Omental fat pad (tissue), 4 donors: Measurements from ENCODE around the gene AKAP1. TPM values are rescaled to one million over a fixed set of nuclear protein-coding genes. Genes with fewer than 3 reads are reported as not detected.

Experiments used
- ATAC-seq: fragments of 150-250 bp; one replicate; pipeline ENCODE4 v1.9.1; 2016; ENCODE audit warnings: mild to moderate bottlenecking, moderate library complexity; ENCODE audit not compliant: low FRiP score
- DNase-seq: peaks from one replicate; pipeline ENCODE4 v3.0.0-alpha.2; 2019; ENCODE audit warnings: low spot score
- CTCF ChIP-seq, 3 donors: fragments of 450-650 bp; IDR thresholded peaks; one replicate each; pipeline ENCODE4 v1.5.1; 2016 to 2017; ENCODE audit warnings: antibody characterized with exemption in 3 of 3, mild to moderate bottlenecking in 3 of 3, moderate library complexity in 2 of 3
- total RNA-seq, 4 donors: library from RNA; depleted of rRNA; stranded (reverse); fragments of >200 nt; gene quantifications; one replicate each; pipeline ENCODE4 v1.1.0, GENCODE V29; 2016

The AKAP1 gene
- total RNA-seq, result 10 to 100 TPM; 29.4 to 89.0 (median 36.1) TPM

GRCh38 chr17:57084802-57085447, at the start of gene AKAP1:
TSS of gene AKAP1 (plus strand) at chr17:57085246. CDS start at chr17:57105465, 20,219 bp downstream.
- ATAC-seq (peak; percentile 98), DNase-seq (peak; percentile 80)
- TF ChIP-seq CTCF (IDR thresholded peaks at IDR 0.05), result no peak

- DNase-seq, result no peak
- no peak for TF ChIP-seq CTCF (IDR thresholded peaks at IDR 0.05)
- ATAC-seq, result peak; percentile 63
These were observed 49.0 kb upstream of the AKAP1 start for GRCh38 chr17:57035971-57036481.

- ATAC-seq, result no peak
- TF ChIP-seq CTCF (IDR thresholded peaks at IDR 0.05), result no peak
- DNase-seq, result no peak
These were observed 47.6 kb upstream of the AKAP1 start for GRCh38 chr17:57037411-57037810.

GRCh38 chr17:57038486-57038885, 46.6 kb upstream of the AKAP1 start:
- no peak for TF ChIP-seq CTCF (IDR thresholded peaks at IDR 0.05)
- DNase-seq (no peak), ATAC-seq (no peak)

- no peak for TF ChIP-seq CTCF (IDR thresholded peaks at IDR 0.05)
- no peak for ATAC-seq
- DNase-seq, result no peak
These were observed 44.5 kb upstream of the AKAP1 start for GRCh38 chr17:57040571-57040970.

GRCh38 chr17:57043276-57043675, 41.8 kb upstream of the AKAP1 start:
- ATAC-seq (no peak), DNase-seq (no peak)
- TF ChIP-seq CTCF (IDR thresholded peaks at IDR 0.05), result no peak
